Smooth muscle cell (in vitro differentiated cells): Measurements from ENCODE around the gene CRYGN. TPM values are rescaled to one million over a fixed set of nuclear protein-coding genes. Genes with fewer than 3 reads are reported as not detected.

Experiments
- DNase-seq: peaks from one replicate; lab custom pipeline; 2025; ENCODE audit not compliant: unreplicated experiment; lab: John Stamatoyannopoulos, UW
- H2AFZ ChIP-seq: fragments of 200-600 bp; sonication (generic); 2 replicates; pipeline ENCODE4 v1.6.0; 2016; ENCODE audit warnings: antibody characterized with exemption, low read depth, mild to moderate bottlenecking
- H3F3A ChIP-seq: fragments of 200-600 bp; sonication (generic); 2 replicates; pipeline ENCODE4 v1.6.0; 2017; ENCODE audit warnings: antibody characterized with exemption, low read depth
- H3K27ac ChIP-seq: fragments of 200-600 bp; sonication (generic); 2 replicates; pipeline ENCODE4 v1.5.1; 2016; ENCODE audit warnings: low read depth, mild to moderate bottlenecking
- H3K27me3 ChIP-seq: fragments of 200-600 bp; sonication (generic); 2 replicates; pipeline ENCODE4 v1.6.1; 2016; ENCODE audit warnings: low read depth, mild to moderate bottlenecking
- H3K36me3 ChIP-seq: fragments of 200-600 bp; sonication (generic); 2 replicates; pipeline ENCODE4 v1.5.1; 2016; ENCODE audit warnings: low read depth
- H3K4me1 ChIP-seq: fragments of 200-600 bp; sonication (generic); 2 replicates; pipeline ENCODE4 v1.5.1; 2016; ENCODE audit warnings: low read depth
- H3K4me2 ChIP-seq: fragments of 200-600 bp; sonication (generic); 2 replicates; pipeline ENCODE4 v1.6.0; 2016; ENCODE audit warnings: mild to moderate bottlenecking
- H3K4me3 ChIP-seq: fragments of 200-600 bp; sonication (generic); 2 replicates; pipeline ENCODE4 v1.5.1; 2016; ENCODE audit warnings: mild to moderate bottlenecking
- H3K79me2 ChIP-seq: fragments of 200-600 bp; sonication (generic); 2 replicates; pipeline ENCODE4 v1.6.0; 2016; ENCODE audit warnings: low read depth, mild to moderate bottlenecking
- H3K9ac ChIP-seq: fragments of 200-600 bp; sonication (generic); 2 replicates; pipeline ENCODE4 v1.6.0; 2016; ENCODE audit warnings: low read depth
- H3K9me3 ChIP-seq: fragments of 200-600 bp; sonication (generic); replicated peaks from 2 replicates; pipeline ENCODE4 v1.5.1; 2016; ENCODE audit warnings: low read depth
- H4K20me1 ChIP-seq: fragments of 200-600 bp; sonication (generic); 2 replicates; pipeline ENCODE4 v1.6.0; 2016; ENCODE audit warnings: low read depth
- WGBS: methylation state at CpG from one replicate; pipeline ENCODE4 v1.1.7; 2016; ENCODE audit warnings: low lambda C conversion rate; 5-methylcytosine and 5-hydroxymethylcytosine counted together
- polyA plus RNA-seq: library from polyadenylated mRNA; unstranded; fragments of >200 nt; fragmentation: Nextera tagmentation; extraction: Ambion mirVana; gene quantifications from 2 replicates; pipeline ENCODE4 v1.2.1, GENCODE V29; 2016
- total RNA-seq: library from RNA; depleted of rRNA; stranded (reverse); fragments of >200 nt; gene quantifications from 2 replicates; pipeline ENCODE4 v1.2.3, GENCODE V29; 2014
- TF ChIP-seq, protein P1 (sequence below): fragments of 200-600 bp; sonication (generic); IDR thresholded peaks from 2 replicates; pipeline ENCODE4 v1.5.1; 2017; ENCODE audit warnings: borderline replicate concordance, mild to moderate bottlenecking, antibody characterized with exemption; ENCODE audit not compliant: insufficient read depth, poor library complexity, severe bottlenecking

CRYGN gene
- total and polyA plus RNA-seq, 2 experiments from 2014 or later = 0.13 TPM; not detected in 1

DNA sequence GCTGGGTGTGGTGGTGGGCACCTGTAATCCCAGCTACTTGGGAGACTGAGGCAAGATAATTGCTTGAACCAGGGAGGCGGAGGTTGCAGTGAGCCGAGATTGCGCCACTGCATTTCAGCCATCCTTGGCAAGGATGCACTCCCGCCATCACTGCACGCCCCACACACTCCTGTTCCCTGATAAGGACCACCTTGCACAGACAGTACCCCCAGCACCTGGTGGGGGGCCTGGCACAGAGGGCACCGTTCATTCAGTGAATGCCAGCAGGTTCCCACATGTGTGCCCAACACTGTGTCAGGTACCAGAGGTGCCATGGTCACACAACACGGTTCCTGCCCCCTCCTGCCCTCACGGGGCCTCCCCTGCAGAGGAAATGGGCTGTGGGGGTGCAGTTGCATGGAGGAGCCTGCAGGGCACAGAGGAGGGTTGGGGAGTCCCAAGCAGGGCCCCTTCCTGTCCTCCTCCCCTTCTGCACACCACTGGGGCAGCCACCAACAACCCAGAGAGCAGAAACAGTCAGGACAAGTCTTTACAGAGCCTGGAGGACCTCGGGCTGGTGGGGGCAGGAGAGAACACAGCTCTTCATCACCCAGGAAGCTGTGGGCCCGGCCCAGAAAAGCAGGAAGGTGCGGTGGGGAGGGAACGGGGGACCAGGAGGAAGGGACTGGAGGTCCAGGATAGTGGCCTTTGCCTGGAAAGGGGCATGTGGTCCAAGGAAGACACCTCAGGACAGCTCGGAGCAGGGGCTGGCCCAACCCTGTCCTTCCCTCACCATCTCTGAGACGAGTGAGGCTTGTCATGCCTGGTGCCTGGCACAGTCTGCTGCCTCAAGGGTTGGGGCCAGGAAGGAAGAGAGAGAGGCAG lies 7.1 kb downstream of the CRYGN start:
- no peaks in the 10 kb centered on the region for H3K9me3 ChIP-seq
- no peak overlapping the region for H3K4me2 ChIP-seq
- peaks cover 19% of the 10 kb centered on the region for H3K4me1 ChIP-seq
- H3K27me3 ChIP-seq = no peaks in the 10 kb centered on the region
- no peak overlapping the region for H3K27ac ChIP-seq
- no peak overlapping the region for H2AFZ ChIP-seq
- no peaks in the 10 kb centered on the region for H3K36me3 ChIP-seq
- H3K79me2 ChIP-seq = no peaks in the 10 kb centered on the region
- H3F3A ChIP-seq = peaks cover 10% of the 10 kb centered on the region
- WGBS = 91% methylated on average over 13 of the region's 14 CpGs
- H3K4me3 ChIP-seq = no peak overlapping the region
- no peaks in the 10 kb centered on the region for H4K20me1 ChIP-seq
- TF ChIP-seq, protein P1, sequence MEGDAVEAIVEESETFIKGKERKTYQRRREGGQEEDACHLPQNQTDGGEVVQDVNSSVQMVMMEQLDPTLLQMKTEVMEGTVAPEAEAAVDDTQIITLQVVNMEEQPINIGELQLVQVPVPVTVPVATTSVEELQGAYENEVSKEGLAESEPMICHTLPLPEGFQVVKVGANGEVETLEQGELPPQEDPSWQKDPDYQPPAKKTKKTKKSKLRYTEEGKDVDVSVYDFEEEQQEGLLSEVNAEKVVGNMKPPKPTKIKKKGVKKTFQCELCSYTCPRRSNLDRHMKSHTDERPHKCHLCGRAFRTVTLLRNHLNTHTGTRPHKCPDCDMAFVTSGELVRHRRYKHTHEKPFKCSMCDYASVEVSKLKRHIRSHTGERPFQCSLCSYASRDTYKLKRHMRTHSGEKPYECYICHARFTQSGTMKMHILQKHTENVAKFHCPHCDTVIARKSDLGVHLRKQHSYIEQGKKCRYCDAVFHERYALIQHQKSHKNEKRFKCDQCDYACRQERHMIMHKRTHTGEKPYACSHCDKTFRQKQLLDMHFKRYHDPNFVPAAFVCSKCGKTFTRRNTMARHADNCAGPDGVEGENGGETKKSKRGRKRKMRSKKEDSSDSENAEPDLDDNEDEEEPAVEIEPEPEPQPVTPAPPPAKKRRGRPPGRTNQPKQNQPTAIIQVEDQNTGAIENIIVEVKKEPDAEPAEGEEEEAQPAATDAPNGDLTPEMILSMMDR = no peak
- H3K9ac ChIP-seq = no peak overlapping the region
- no peak for DNase-seq

- Histone ChIP-seq H3K27ac (no peak overlapping the region), H3K4me1 (peaks cover 28% of the 10 kb centered on the region), H3K4me3 (no peak overlapping the region), H3K36me3 (no peaks in the 10 kb centered on the region), H4K20me1 (no peaks in the 10 kb centered on the region), H3K9ac (no peak overlapping the region), H3K27me3 (no peaks in the 10 kb centered on the region), H3K9me3 (no peaks in the 10 kb centered on the region), H3K79me2 (no peaks in the 10 kb centered on the region), H3K4me2 (no peak overlapping the region), H2AFZ (no peak overlapping the region), H3F3A (peaks cover 14% of the 10 kb centered on the region)
- WGBS = 98% methylated on average over 25 of the region's 25 CpGs
- DNase-seq = no peak
- TF ChIP-seq, protein P1 = no peak
Observed at GRCh38 chr7:151431768-151432311, 8.1 kb downstream of the CRYGN start.

DNA sequence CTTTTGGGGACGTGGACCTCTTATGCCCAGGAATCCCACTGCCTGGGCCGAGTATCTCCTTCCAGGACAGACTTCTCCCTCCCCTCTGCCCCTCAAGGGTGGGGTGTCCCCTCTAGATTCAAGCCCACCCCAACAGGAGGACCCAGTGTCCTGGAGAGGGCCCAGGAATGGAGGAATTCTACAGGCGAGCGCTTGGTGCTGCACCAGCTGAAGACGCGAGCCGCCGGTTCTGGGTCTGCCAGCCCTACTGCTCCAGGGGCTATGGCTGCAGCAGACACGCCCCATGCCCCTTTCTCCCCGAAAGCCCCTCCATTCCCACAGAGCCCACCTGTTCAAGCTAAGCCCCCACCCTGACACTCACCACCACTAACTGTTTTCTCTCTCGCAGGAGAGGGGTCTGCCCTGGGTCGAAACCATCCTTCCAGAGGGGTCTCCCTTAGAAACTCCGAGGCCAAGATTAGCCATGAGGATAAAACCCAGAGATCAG lies 8.6 kb downstream of the CRYGN start:
- Histone ChIP-seq H4K20me1 (no peaks in the 10 kb centered on the region), H3K79me2 (no peaks in the 10 kb centered on the region), H3K9me3 (no peaks in the 10 kb centered on the region), H3K4me1 (peaks cover 30% of the 10 kb centered on the region), H3K36me3 (no peaks in the 10 kb centered on the region), H3K4me3 (no peak overlapping the region), H3K27ac (no peak overlapping the region), H3F3A (peaks cover 17% of the 10 kb centered on the region), H3K27me3 (no peaks in the 10 kb centered on the region), H3K4me2 (no peak overlapping the region), H3K9ac (no peak overlapping the region), H2AFZ (no peak overlapping the region)
- 94% methylated on average over 13 of the region's 13 CpGs for WGBS
- TF ChIP-seq, protein P1 = no peak
- DNase-seq = no peak
